GM18951 (cell line): ENCODE data around the gene CDC42BPB.

ENCODE experiments used
- POLR2A ChIP-seq: IDR thresholded peaks from 4 replicates; pipeline ENCODE4 v1.6.1; 2011; ENCODE audit warnings: mild to moderate bottlenecking; ENCODE audit not compliant: insufficient read length, insufficient read depth; ENCODE audit errors: extremely low read depth
- in situ Hi-C: fragments of 300-500 bp; cut with MboI; formaldehyde crosslinking; loops from one replicate; pipeline ENCODE4 v1.12.0; 2022; ENCODE audit warnings: low sequenced_read_pairs, mixed read lengths, inconsistent platforms; ENCODE audit not compliant: unreplicated experiment

The CDC42BPB gene

GRCh38 chr14:102986810-102987579, 70.4 kb downstream of the CDC42BPB start:
- TF ChIP-seq POLR2A = no peak
- in situ Hi-C loops = no loop called here

- in situ Hi-C loops = no loop called here
- no peak for TF ChIP-seq POLR2A
Observed at GRCh38 chr14:102985665-102986064, 71.7 kb downstream of the CDC42BPB start.

- in situ Hi-C loops = no loop called here
Observed at GRCh38 chr14:102984336-102985102, 72.8 kb downstream of the CDC42BPB start.

DNA sequence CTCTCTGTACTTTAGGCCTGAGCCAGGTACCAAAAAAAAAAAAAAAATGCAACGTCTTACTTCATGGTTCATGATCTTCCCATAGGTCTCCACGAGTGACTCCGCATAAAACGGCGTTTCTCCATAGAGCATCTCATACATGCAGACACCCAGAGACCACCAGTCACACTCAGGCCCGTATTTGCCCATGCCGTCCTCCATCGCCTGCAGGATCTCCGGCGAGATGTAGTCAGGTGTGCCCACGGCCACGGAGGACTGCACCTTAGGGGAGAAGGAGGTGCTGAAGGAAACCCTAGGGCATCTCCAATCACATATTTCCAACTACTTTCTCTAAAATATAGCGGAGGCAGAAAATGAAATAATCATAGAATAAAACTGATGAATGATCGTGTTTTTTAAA, 73.9 kb downstream of the CDC42BPB start:
- TF ChIP-seq POLR2A = no peak
- in situ Hi-C loops = no loop called here

More at GRCh38 chr14:102984336-102985102, 72.8 kb downstream of the CDC42BPB start:
- no peak for TF ChIP-seq POLR2A

DNA sequence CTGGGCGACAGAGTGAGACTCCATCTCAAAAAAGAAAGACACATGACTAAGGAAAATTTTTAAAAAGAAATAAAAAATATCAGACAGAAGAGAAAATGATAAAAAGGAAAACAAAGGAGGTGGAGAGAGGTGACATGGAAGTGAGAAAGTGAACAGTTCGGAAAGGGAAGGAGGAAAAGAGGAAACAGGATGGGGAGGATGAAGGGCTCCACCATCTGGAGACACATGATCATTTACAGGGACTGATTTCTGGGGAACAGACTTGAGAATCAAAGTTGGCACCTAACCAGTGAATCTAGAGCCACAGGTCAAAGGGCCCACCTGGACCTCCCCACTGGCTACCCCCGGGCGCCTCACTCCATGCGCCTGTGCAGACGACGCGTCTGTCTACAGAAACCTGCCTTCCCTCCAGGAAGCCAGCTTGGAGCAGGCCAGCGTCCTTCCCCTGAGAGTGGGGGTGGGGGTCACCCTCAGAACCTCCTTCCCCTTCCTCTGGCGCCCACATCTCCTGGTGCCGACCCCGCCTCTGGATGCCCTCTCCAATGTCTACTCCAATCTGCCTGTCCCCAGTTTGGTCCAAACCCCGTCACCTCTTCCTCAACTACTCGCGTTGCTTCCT, 74.4 kb downstream of the CDC42BPB start:
- no peak for TF ChIP-seq POLR2A
- in situ Hi-C loops = no loop called here

DNA sequence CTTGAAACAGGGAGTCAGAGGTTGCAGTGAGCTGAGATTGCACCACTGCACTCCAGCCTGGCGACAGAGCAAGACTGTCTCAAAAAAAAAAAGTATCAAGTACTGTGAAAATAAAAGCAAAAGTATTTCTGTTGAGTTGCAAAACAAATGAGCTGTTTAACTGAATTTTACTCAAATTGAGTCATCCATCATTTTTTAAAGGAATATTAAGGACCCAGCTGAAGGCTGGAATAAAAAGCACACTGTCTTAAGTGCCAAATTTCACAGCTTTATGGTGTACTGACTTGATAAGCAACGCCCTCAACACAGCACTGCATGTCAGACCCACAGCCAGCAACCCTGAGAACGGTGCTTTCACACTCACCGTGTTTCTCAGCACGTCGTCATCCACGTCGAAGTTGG, 76.9 kb downstream of the CDC42BPB start:
- no peak for TF ChIP-seq POLR2A
- in situ Hi-C loops = no loop called here

GRCh38 chr14:102979406-102979805, 77.9 kb downstream of the CDC42BPB start:
- in situ Hi-C loops = no loop called here
- TF ChIP-seq POLR2A = no peak

DNA sequence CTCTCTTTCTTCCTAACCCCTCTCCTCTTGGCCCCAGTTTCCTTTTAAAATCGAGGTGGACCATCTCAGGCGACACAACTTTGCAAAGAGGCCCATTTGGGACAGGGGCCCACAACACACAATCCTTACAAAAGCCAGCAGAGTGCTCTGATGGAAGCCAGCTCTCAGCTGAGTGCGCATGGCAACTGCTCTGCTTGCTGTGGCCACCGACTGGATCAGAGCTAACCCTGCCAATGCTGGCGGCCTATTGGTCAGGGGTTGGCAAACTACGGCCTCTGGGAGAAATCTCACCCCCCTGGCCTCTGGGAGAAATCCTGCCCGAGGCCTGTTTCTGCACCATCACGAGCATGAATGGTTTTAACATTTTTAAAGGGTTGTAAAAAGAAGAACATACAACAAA, 79.9 kb downstream of the CDC42BPB start:
- TF ChIP-seq POLR2A = no peak
- in situ Hi-C loops = no loop called here

DNA sequence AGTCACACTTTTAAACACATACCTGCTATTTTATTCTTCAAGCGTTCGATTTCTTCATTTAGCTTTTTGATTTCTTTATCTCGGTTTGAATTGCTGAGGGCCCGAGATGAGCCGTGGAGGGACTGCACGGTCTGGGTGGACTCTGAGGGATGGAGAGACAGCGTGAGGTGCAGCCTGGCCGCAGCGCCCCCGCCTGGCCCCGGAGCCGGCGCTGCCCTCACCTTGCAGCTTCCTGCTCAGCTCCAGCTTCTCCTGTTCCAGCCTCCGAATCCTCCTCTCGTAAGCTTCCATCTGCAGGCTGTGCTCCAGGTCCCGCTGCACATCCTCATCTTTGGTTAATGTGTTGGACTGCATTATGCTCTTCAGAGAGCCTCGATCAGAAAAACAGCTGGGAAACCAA, 81.7 kb downstream of the CDC42BPB start:
- in situ Hi-C loops = no loop called here
- TF ChIP-seq POLR2A = no peak

- in situ Hi-C loops = no loop called here
- no peak for TF ChIP-seq POLR2A
Observed at GRCh38 chr14:102973706-102974285, 83.6 kb downstream of the CDC42BPB start.

- no peak for TF ChIP-seq POLR2A
- in situ Hi-C loops = no loop called here
Observed at GRCh38 chr14:102971836-102972606, 85.3 kb downstream of the CDC42BPB start.

DNA sequence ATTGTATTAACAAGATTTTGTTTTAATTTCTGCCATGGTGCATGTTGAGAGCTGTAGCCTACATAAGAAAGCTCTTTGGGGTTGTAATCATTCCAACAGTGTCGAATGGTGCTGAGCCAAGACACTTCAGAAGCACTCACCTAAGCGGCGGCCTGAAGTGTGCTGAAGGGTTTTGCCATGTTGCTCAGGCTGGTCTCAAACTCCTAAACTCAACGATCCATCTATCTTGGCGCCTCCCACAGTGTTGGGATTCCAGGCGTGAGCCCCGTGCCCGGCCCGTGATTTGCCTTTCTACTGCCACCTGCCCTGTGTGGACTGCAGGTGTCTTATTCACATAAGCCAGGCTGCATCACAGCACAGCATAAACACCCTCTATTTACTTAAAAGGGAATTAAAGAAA, 86.0 kb downstream of the CDC42BPB start:
- in situ Hi-C loops = no loop called here
- no peak for TF ChIP-seq POLR2A

DNA sequence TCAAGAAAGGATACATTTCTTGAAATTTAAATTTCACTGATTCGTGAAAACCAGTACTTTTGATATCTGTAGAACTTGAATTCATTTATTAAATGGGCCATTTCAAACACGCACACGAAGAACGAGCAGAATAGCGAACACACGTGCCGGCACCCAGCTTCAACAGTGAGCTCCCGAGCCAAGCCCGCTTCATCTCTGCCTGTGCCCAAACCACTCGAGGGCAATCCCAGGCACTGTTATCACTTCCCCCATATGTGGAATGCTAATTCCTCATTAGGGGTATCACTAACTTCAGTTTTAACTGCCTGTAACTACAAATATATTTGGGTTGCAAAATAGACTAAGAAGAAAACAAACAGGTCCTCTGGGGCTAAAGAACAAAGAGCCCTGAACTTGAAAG, 86.9 kb downstream of the CDC42BPB start:
- in situ Hi-C loops = no loop called here
- no peak for TF ChIP-seq POLR2A

- in situ Hi-C loops = no loop called here
- no peak for TF ChIP-seq POLR2A
Observed at GRCh38 chr14:102969901-102970300, 87.4 kb downstream of the CDC42BPB start.
